OCI-LY1 (cell line): Measurements from ENCODE around the gene TBC1D16.

Experiments used
- H2AFZ ChIP-seq: fragments of 200-600 bp; sonication (generic), shearing (Covaris generic); 2 replicates; pipeline ENCODE4 v1.6.0; 2014; ENCODE audit warnings: antibody characterized with exemption, mild to moderate bottlenecking, low read length
- H3F3A ChIP-seq: fragments of 200-600 bp; sonication (generic), shearing (Covaris generic); 2 replicates; pipeline ENCODE4 v1.6.0; 2014; ENCODE audit warnings: mild to moderate bottlenecking, antibody characterized with exemption, low read length, moderate library complexity; ENCODE audit not compliant: insufficient read depth
- H3K27ac ChIP-seq: fragments of 200-600 bp; sonication (generic); 2 replicates; pipeline ENCODE4 v1.5.1; 2014; ENCODE audit warnings: low read length, mixed run types, mild to moderate bottlenecking, low read depth; ENCODE audit not compliant: poor library complexity, severe bottlenecking
- H3K27me3 ChIP-seq: fragments of 200-600 bp; sonication (generic); 2 replicates; pipeline ENCODE4 v1.6.0; 2014; ENCODE audit warnings: antibody characterized with exemption, mild to moderate bottlenecking, low read length, moderate library complexity; ENCODE audit not compliant: insufficient read depth
- H3K36me3 ChIP-seq: fragments of 200-600 bp; sonication (generic); 2 replicates; pipeline ENCODE4 v1.6.1; 2014; ENCODE audit warnings: mild to moderate bottlenecking, antibody characterized with exemption, low read length, moderate library complexity, mixed read lengths; ENCODE audit not compliant: insufficient read depth
- H3K4me1 ChIP-seq: fragments of 200-600 bp; sonication (generic); 2 replicates; pipeline ENCODE4 v1.5.1; 2014; ENCODE audit warnings: mild to moderate bottlenecking, low read length, moderate library complexity; ENCODE audit not compliant: insufficient read depth, severe bottlenecking
- H3K4me2 ChIP-seq: fragments of 200-600 bp; sonication (generic), shearing (Covaris generic); 2 replicates; pipeline ENCODE4 v1.6.1; 2014; ENCODE audit warnings: low read length
- H3K4me3 ChIP-seq: fragments of 200-600 bp; sonication (generic); 2 replicates; pipeline ENCODE4 v1.5.1; 2014; ENCODE audit warnings: low read length, low read depth, mild to moderate bottlenecking, mixed read lengths; ENCODE audit not compliant: poor library complexity, severe bottlenecking
- H3K79me2 ChIP-seq: fragments of 200-600 bp; shearing (Covaris generic); 2 replicates; pipeline ENCODE4 v1.6.1; 2016; ENCODE audit warnings: mixed run types, low read length, mixed read lengths; ENCODE audit not compliant: insufficient read depth
- H3K9ac ChIP-seq: fragments of 200-600 bp; sonication (generic), shearing (Covaris generic); 2 replicates; pipeline ENCODE4 v1.6.1; 2014; ENCODE audit warnings: mild to moderate bottlenecking, low read length, mixed read lengths
- H3K9me2 ChIP-seq: fragments of 200-600 bp; sonication (generic), shearing (Covaris generic); 2 replicates; pipeline ENCODE4 v1.6.1; 2014; ENCODE audit warnings: low read depth, mild to moderate bottlenecking, low read length, mixed read lengths
- H3K9me3 ChIP-seq: fragments of 200-600 bp; shearing (Covaris generic); 2 replicates; pipeline ENCODE4 v1.6.1; 2014; ENCODE audit warnings: low read length, mixed read lengths
- H4K20me1 ChIP-seq: fragments of 200-600 bp; sonication (generic), shearing (Covaris generic); 2 replicates; pipeline ENCODE4 v1.6.0; 2016; ENCODE audit warnings: mild to moderate bottlenecking, low read length; ENCODE audit not compliant: insufficient read depth
- CTCF ChIP-seq: fragments of 200-600 bp; sonication (generic), shearing (Covaris generic); IDR thresholded peaks from 2 replicates; pipeline ENCODE4 v1.5.1; 2017; ENCODE audit warnings: mild to moderate bottlenecking, antibody characterized with exemption, low read length, moderate library complexity, mixed read lengths
- EZH2 ChIP-seq: fragments of 200-600 bp; sonication (generic), shearing (Covaris generic); IDR thresholded peaks from 2 replicates; pipeline ENCODE4 v1.8.0; 2017; ENCODE audit warnings: borderline replicate concordance, mixed run types, mild to moderate bottlenecking, antibody characterized with exemption, low read length, moderate library complexity, mixed read lengths

TBC1D16 gene

GRCh38 chr17:80002070-80002641 lies 33.5 kb downstream of the TBC1D16 start:
- H3K9me2 ChIP-seq, result no peaks in the 10 kb centered on the region
- no peaks in the 10 kb centered on the region for H3K79me2 ChIP-seq
- no peak overlapping the region for H3K4me3 ChIP-seq
- TF ChIP-seq EZH2 (no peak), CTCF (no peak)
- no peak overlapping the region for H3K27ac ChIP-seq
- H3K4me1 ChIP-seq, result no peaks in the 10 kb centered on the region
- no peaks in the 10 kb centered on the region for H4K20me1 ChIP-seq
- no peaks in the 10 kb centered on the region for H3K36me3 ChIP-seq
- peaks cover under 1% of the 10 kb centered on the region; the same call in 1 of the 2 replicates for H3K27me3 ChIP-seq
- H3K4me2 ChIP-seq, result no peak overlapping the region
- no peaks in the 10 kb centered on the region for H3K9me3 ChIP-seq
- H3K9ac ChIP-seq, result no peak overlapping the region
- H3F3A ChIP-seq, result no peaks in the 10 kb centered on the region
- no peak overlapping the region for H2AFZ ChIP-seq

GRCh38 chr17:80000981-80001775 lies 34.5 kb downstream of the TBC1D16 start:
- no peaks in the 10 kb centered on the region for H4K20me1 ChIP-seq
- no peak overlapping the region for H3K4me2 ChIP-seq
- no peak overlapping the region for H3K27ac ChIP-seq

GRCh38 chr17:80000136-80000535 lies 35.5 kb downstream of the TBC1D16 start:
- no peaks in the 10 kb centered on the region; the same call in 1 of the 2 replicates for H3K27me3 ChIP-seq
- TF ChIP-seq EZH2 (no peak), CTCF (no peak)
- no peak overlapping the region for H3K4me3 ChIP-seq
- H3K27ac ChIP-seq, result no peak overlapping the region
- H3K36me3 ChIP-seq, result no peaks in the 10 kb centered on the region
- no peaks in the 10 kb centered on the region for H3K9me2 ChIP-seq
- H2AFZ ChIP-seq, result no peak overlapping the region
- H3K79me2 ChIP-seq, result no peaks in the 10 kb centered on the region
- no peak overlapping the region for H3K4me2 ChIP-seq
- no peaks in the 10 kb centered on the region for H3K9me3 ChIP-seq
- H3K4me1 ChIP-seq, result no peaks in the 10 kb centered on the region
- no peak overlapping the region for H3K9ac ChIP-seq
- no peaks in the 10 kb centered on the region for H4K20me1 ChIP-seq
- no peaks in the 10 kb centered on the region for H3F3A ChIP-seq

More at GRCh38 chr17:80000981-80001775, 34.5 kb downstream of the TBC1D16 start:
- Histone ChIP-seq H3K79me2 (no peaks in the 10 kb centered on the region), H3K36me3 (no peaks in the 10 kb centered on the region), H3F3A (no peaks in the 10 kb centered on the region), H3K9ac (no peak overlapping the region), H3K4me1 (no peaks in the 10 kb centered on the region), H3K27me3 (no peaks in the 10 kb centered on the region; the same call in 1 of the 2 replicates), H3K9me3 (no peaks in the 10 kb centered on the region), H2AFZ (no peak overlapping the region), H3K9me2 (no peaks in the 10 kb centered on the region), H3K4me3 (no peak overlapping the region)
- TF ChIP-seq CTCF (no peak), EZH2 (no peak)
